GM12872 (cell line): ENCODE results near the gene CMKLR1.

Experiments used
- TF ChIP-seq, protein P1 (sequence below): IDR thresholded peaks from 3 replicates; pipeline ENCODE4 v1.5.1; 2011; ENCODE audit warnings: low read depth, mild to moderate bottlenecking, low read length, moderate library complexity; ENCODE audit not compliant: insufficient read depth

Gene CMKLR1

DNA sequence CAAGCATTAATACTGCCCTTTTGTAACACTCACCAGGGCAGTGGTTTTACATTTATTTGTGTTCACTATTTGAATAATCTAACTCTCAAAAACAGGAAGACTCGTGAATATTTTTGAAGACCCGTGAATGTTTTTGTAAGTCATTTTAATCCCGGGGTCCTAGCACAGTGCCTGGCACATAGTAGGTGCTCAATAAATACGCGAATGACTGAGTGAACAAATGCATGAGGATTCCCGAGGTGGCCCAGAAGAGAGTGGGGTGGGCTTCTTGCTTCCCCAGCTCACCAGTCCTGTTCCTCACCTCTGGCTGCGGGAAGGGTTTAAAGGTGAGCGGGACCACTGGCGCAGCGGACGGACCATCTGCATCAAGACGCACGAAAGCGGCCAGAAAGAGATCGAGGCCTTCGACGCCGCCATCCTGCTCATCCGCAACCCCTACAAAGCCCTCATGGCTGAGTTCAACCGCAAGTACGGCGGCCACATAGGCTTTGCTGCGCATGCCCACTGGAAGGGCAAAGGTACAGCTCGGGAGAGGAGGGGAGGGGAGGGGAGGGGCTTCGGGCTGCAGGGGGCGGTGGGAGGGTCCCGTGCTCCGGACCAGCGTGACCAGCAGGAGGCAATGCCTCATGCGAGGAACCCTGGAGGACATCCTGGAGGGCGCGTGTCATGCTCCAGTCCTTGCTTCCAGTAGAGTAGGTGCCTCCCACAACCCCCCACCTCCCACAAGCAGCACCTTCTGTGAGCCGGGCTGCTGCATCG, 98.9 kb downstream of the CMKLR1 start:
- TF ChIP-seq, protein P1, sequence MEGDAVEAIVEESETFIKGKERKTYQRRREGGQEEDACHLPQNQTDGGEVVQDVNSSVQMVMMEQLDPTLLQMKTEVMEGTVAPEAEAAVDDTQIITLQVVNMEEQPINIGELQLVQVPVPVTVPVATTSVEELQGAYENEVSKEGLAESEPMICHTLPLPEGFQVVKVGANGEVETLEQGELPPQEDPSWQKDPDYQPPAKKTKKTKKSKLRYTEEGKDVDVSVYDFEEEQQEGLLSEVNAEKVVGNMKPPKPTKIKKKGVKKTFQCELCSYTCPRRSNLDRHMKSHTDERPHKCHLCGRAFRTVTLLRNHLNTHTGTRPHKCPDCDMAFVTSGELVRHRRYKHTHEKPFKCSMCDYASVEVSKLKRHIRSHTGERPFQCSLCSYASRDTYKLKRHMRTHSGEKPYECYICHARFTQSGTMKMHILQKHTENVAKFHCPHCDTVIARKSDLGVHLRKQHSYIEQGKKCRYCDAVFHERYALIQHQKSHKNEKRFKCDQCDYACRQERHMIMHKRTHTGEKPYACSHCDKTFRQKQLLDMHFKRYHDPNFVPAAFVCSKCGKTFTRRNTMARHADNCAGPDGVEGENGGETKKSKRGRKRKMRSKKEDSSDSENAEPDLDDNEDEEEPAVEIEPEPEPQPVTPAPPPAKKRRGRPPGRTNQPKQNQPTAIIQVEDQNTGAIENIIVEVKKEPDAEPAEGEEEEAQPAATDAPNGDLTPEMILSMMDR: no peak

DNA sequence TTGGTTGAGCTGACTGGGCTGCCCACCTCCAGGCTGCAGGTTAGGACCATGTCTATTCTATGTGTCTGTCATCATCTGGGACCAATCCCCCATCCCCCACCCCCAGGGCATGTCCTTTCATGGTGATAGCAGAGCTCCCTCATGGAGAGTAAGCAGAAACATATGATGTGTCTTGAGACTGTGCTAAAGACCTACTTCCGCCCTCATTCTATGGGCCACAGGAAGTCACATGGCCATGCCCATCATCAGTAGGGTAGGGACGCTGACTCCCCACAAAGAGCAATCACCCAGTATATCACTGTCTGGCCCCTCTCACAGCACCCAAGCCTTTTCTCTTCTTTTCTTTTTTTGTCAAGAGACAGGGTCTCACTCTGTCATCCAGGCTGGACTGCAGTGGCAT, 99.7 kb downstream of the CMKLR1 start:
- TF ChIP-seq, protein P1: no peak

DNA sequence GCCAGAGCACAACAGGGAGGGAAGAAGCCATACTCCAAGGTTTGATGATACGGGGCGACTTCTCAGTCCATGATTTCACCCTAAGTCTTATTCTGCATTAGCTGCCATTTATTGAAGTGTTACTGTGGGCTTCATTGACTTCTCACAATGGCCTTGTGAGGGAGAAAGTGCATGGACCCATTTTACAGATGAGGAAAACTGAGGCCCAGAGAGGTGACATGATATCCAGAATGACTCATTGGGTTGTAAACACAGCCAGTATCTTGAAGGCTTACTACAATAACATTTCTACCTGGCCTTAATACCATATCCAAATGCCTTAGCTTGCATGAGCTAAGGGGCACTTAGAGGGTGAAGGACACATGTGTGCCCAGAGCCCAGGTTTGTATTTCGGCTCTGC, 100.6 kb downstream of the CMKLR1 start:
- TF ChIP-seq, protein P1: no peak
